AG10803 (cell line): ENCODE measurements around the gene S100A11.

Source experiments
- DNase-seq: peaks from one replicate; pipeline ENCODE4 v3.0.0; 2010; ENCODE audit warnings: low read depth
- H3K4me3 ChIP-seq: 2 replicates; pipeline ENCODE4 v1.5.1; 2011; ENCODE audit warnings: mild to moderate bottlenecking, low read length, control low read depth
- CTCF ChIP-seq: conservative IDR thresholded peaks from 2 replicates; pipeline ENCODE4 v1.5.1; 2011; ENCODE audit warnings: mild to moderate bottlenecking, low read length, control low read depth, inconsistent platforms

Gene S100A11

GRCh38 chr1:152029144-152029928 lies 7.5 kb downstream of the S100A11 start:
- no peak overlapping the region for H3K4me3 ChIP-seq
- peak; percentile 46 for DNase-seq
- TF ChIP-seq CTCF: no peak

- H3K4me3 ChIP-seq: no peak overlapping the region
- TF ChIP-seq CTCF: no peak
- peak; percentile 74 for DNase-seq
These were observed 9.9 kb downstream of the S100A11 start for GRCh38 chr1:152026895-152027294.

- TF ChIP-seq CTCF: no peak
- DNase-seq: no peak
- no peak overlapping the region for H3K4me3 ChIP-seq
These were observed 12.6 kb downstream of the S100A11 start for GRCh38 chr1:152024223-152024622.

GRCh38 chr1:152023221-152023620 lies 13.6 kb downstream of the S100A11 start:
- no peak overlapping the region for H3K4me3 ChIP-seq
- no peak for TF ChIP-seq CTCF
- DNase-seq: no peak

GRCh38 chr1:152022474-152022873 lies 14.3 kb downstream of the S100A11 start:
- no peak for TF ChIP-seq CTCF
- no peak overlapping the region for H3K4me3 ChIP-seq
- DNase-seq: no peak

GRCh38 chr1:152021569-152021968 lies 15.2 kb downstream of the S100A11 start:
- no peak for DNase-seq
- no peak for TF ChIP-seq CTCF
- no peak overlapping the region for H3K4me3 ChIP-seq

GRCh38 chr1:152020849-152021248 lies 16.0 kb downstream of the S100A11 start:
- peak; percentile 64 for DNase-seq
- TF ChIP-seq CTCF: no peak
- H3K4me3 ChIP-seq: no peak overlapping the region
